Pancreas (tissue), 10 donors: ENCODE data around the gene GLB1L3. TPM values are rescaled to one million over a fixed set of nuclear protein-coding genes. Genes with fewer than 3 reads are reported as not detected.

Source experiments
- ATAC-seq, 4 donors: fragments of 200-7000 bp; cut with Tn5 transposase; one replicate each; pipeline versions ENCODE4 v1.8.0 to v1.9.1; 2020; ENCODE audit warnings: mild to moderate bottlenecking in 4 of 4, moderate library complexity in 4 of 4
- DNase-seq, 6 donors: peaks; one replicate each; pipeline ENCODE4 v3.0.0-alpha.2; 2020
- FAIRE-seq: peaks from 2 replicates; lab custom pipeline; 2012; peaks lifted over from hg19 to GRCh38; lab: Jason Lieb, UNC
- H3K27ac ChIP-seq, 4 donors: fragments of 200-600 bp; sonication (generic); 1 replicate in 3 of 4; 2 replicates in 1 of 4; pipeline versions ENCODE4 v1.5.0 to v1.8.0; 2020
- H3K27me3 ChIP-seq, 4 donors: fragments of 200-600 bp; one replicate each; pipeline ENCODE4 v1.8.0; 2021
- H3K36me3 ChIP-seq, 3 donors: fragments of 200-600 bp; sonication (generic) in 1 of 3; one replicate each; pipeline versions ENCODE4 v1.5.0 to v1.8.0; 2020 to 2021
- H3K4me1 ChIP-seq, 3 donors: fragments of 200-600 bp; one replicate each; pipeline ENCODE4 v1.8.0; 2021
- H3K4me3 ChIP-seq, 4 donors: fragments of 200-600 bp; sonication (generic) in 2 of 4; one replicate each; pipeline versions ENCODE4 v1.5.0 to v1.8.0; 2020 to 2021
- H3K9me3 ChIP-seq, 4 donors: fragments of 200-600 bp; one replicate each; pipeline ENCODE4 v1.8.0; 2021
- WGBS, 2 donors: extraction: QIAGEN DNeasy Blood & Tissue Kit; methylation state at CpG; one replicate each; pipeline ENCODE4 v1.1.7; 2013; 5-methylcytosine and 5-hydroxymethylcytosine counted together
- intact Hi-C, 3 donors: fragments of 100-400 bp; cut with DNase I; formaldehyde crosslinking; loops; one replicate each; pipeline versions ENCODE4 v1.11.1 to v1.14.2; 2022
- polyA plus RNA-seq, 2 donors: library from polyadenylated mRNA; stranded (reverse); fragments of 200-250 nt; gene quantifications; one replicate each; pipeline ENCODE4 v1.2.3, GENCODE V29; 2013
- total RNA-seq, 6 donors: library from RNA; stranded (reverse); fragmentation: NEBNext Ultra II Directional in 4 of 6; extraction: Animal tissue kit (Norgen Biotek cat#: 25700) in 4 of 6; gene quantifications; one replicate each; pipeline versions ENCODE4 v1.2.1 to v1.2.4, GENCODE V29; 2021 to 2023
- TF ChIP-seq, protein P1 (sequence below), 4 donors: fragments of 200-600 bp; sonication (generic) in 3 of 4; IDR thresholded peaks; one replicate each; pipeline versions ENCODE4 v1.5.0 to v1.8.0; 2021; ENCODE audit warnings: antibody characterized with exemption in 4 of 4
- donor health status: healthy with polysubstance abuse.
- donor health status: DM: no; HTN: no; CAD: no; lungs with moderate emphysema.
- donor health status: DM: no; HTN: no; CAD: no.
- donor health status: control.
- donor health status: control.
- donor health status: Bipolar disorder and iron deficiency.
- donor health status: DM: yes; HTN: yes; CAD: no.
- donor health status: DM: no; HTN: no; CAD: no.
- donor health status: DM: no; HTN: no; CAD: no.
- donor health status: DM: yes; HTN: yes; CAD: no.

GLB1L3 gene
- total and polyA plus RNA-seq, 8 donors: 0.12 to 0.38 (median 0.14) TPM; not detected in 4

DNA sequence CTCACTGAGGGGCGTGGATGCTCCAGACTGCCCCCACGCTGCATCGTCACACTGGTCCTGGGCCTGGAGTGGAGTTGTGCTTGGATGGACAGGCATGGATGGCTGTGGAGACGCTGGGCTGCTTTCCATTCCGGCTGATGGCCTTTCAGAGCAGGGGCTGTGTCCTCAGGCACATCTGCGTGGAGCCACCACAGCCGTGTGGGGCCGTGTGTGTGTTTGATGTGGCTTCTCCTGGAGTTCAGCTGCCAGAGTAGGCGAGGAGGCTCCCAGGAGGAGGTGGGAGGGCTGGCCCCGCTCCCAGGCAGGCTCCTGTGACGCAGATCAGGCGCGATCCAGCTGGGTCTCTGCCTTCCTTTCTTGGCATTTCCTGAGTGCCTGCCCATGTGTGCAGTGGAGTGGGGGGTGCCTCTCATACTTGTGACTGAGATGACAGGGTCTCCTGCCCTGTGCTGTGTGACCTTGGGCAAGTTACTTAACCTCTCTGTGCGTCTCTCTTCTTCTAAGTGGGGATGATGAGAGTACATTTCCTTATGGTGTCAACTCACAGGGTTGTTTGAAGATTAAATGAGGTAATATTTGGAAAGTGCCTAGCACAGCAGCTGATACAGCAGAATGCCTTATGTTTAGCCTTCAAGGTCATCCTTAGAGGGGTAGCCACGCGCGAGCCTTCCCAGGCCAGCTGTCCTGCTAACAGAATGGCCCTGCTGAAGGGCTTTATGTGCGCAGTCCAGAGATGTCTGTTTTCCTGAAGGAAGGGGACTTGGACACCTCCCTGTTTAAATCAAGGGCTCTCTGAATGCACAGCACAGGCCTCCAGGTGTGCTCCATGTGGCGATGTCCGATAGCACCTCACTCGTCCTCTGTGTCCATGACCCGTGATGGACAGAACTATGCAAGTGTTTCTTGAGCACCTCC is 89.1 kb downstream of the GLB1L3 start:
- no peaks in the 10 kb centered on the region for H3K27me3 ChIP-seq
- intact Hi-C loops: no loop called here
- FAIRE-seq (no peak), DNase-seq (peak in 1 of 6 donors; percentile 48), ATAC-seq (no peak)
- no peaks in the 10 kb centered on the region for H3K4me1 ChIP-seq
- no peak overlapping the region for H3K4me3 ChIP-seq
- no peak overlapping the region for H3K27ac ChIP-seq
- H3K36me3 ChIP-seq: no peaks in the 10 kb centered on the region
- H3K9me3 ChIP-seq: no peaks in the 10 kb centered on the region
- TF ChIP-seq, protein P1, sequence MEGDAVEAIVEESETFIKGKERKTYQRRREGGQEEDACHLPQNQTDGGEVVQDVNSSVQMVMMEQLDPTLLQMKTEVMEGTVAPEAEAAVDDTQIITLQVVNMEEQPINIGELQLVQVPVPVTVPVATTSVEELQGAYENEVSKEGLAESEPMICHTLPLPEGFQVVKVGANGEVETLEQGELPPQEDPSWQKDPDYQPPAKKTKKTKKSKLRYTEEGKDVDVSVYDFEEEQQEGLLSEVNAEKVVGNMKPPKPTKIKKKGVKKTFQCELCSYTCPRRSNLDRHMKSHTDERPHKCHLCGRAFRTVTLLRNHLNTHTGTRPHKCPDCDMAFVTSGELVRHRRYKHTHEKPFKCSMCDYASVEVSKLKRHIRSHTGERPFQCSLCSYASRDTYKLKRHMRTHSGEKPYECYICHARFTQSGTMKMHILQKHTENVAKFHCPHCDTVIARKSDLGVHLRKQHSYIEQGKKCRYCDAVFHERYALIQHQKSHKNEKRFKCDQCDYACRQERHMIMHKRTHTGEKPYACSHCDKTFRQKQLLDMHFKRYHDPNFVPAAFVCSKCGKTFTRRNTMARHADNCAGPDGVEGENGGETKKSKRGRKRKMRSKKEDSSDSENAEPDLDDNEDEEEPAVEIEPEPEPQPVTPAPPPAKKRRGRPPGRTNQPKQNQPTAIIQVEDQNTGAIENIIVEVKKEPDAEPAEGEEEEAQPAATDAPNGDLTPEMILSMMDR (IDR thresholded peaks at IDR 0.05): no peak
- WGBS, 2 donors: 79 to 80% methylated on average over 22 of the region's 22 CpGs

DNA sequence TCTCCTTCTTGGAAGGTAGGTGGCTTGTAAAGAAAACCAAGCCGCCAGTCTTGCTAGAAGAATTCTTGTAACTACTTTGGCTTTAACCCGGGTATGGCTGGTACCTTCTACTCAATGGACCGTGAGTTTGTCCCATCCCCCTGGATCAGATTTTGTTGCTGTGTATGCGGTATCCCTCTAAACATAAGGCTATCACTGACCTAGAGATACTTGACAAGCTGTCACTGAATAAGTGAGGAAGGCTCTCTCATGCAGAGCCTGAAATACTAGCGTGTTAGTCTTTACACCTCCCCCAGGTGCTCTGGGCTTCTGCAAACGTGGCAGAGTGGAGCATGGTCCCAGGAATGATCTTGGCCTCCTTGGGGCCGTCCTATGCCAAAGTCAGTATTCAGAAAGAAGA is 90.1 kb downstream of the GLB1L3 start:
- no peaks in the 10 kb centered on the region for H3K4me1 ChIP-seq
- no peak overlapping the region for H3K4me3 ChIP-seq
- DNase-seq (no peak), FAIRE-seq (no peak), ATAC-seq (no peak)
- H3K36me3 ChIP-seq: no peaks in the 10 kb centered on the region
- no peaks in the 10 kb centered on the region for H3K27me3 ChIP-seq
- H3K9me3 ChIP-seq: no peaks in the 10 kb centered on the region
- 79 to 80% methylated on average over 7 of the region's 7 CpGs for WGBS, 2 donors
- no peak overlapping the region for H3K27ac ChIP-seq
- TF ChIP-seq, protein P1 (IDR thresholded peaks at IDR 0.05): no peak
- intact Hi-C loops: no loop called here

DNA sequence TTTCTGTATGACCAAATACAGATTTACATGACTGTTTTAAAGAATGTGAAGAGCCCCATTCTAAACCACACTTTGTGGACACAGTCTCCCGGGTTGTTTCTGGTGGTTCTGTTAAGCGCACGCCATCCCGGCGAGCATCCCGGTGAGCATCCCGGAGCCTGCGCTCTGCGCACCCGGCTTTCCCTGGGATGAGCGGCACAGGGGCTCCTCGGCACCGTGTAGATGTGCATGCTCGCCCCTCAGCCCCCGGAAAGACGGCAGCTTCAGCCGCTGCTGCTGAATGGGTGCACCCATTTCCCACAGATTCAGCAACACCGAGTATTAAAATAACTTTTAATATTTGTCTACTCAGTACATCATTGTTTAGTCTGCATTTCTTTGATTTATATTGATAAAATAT is 91.6 kb downstream of the GLB1L3 start:
- Histone ChIP-seq H3K27me3 (no peaks in the 10 kb centered on the region), H3K36me3 (no peaks in the 10 kb centered on the region), H3K27ac (no peak overlapping the region), H3K9me3 (no peaks in the 10 kb centered on the region), H3K4me3 (no peak overlapping the region), H3K4me1 (no peaks in the 10 kb centered on the region)
- intact Hi-C loops: no loop called here
- ATAC-seq: no peak
- peak in 2 of 6 donors; percentile 8 to 41 for DNase-seq
- TF ChIP-seq, protein P1 (IDR thresholded peaks at IDR 0.05): no peak
- 89 to 91% methylated on average over 18 of the region's 18 CpGs for WGBS, 2 donors
- no peak for FAIRE-seq

Other genes with a start within 250 kb of the GLB1L3 start
- 1 to 10 TPM; 1.7 to 9.6 (median 4.2) TPM for gene JAM3, start 207.3 kb upstream of the GLB1L3 start, total RNA-seq
- gene JAM3, start 207.3 kb upstream of the GLB1L3 start, polyA plus RNA-seq: 10 to 100 TPM in 1 of 2 donors, 1 to 10 TPM in 1; 3.0 to 11.0 TPM
- 1 to 10 TPM; 5.0 to 9.5 (median 6.9) TPM for gene NCAPD3, start 52.4 kb upstream of the GLB1L3 start, total RNA-seq
- gene NCAPD3, start 52.4 kb upstream of the GLB1L3 start, polyA plus RNA-seq: 1 to 10 TPM; 4.5 to 5.2 TPM
- gene VPS26B, start 51.7 kb upstream of the GLB1L3 start, total RNA-seq: 10 to 100 TPM; 21.6 to 30.1 (median 26.5) TPM
- gene VPS26B, start 51.7 kb upstream of the GLB1L3 start, polyA plus RNA-seq: 10 to 100 TPM; 18.1 to 30.3 TPM
- 10 to 100 TPM; 10.3 to 21.8 (median 14.6) TPM for gene THYN1, start 23.0 kb upstream of the GLB1L3 start, total RNA-seq
- gene THYN1, start 23.0 kb upstream of the GLB1L3 start, polyA plus RNA-seq: 10 to 100 TPM; 26.3 to 50.0 TPM
- 10 to 100 TPM; 15.9 to 22.2 (median 16.4) TPM for gene ACAD8, start 22.8 kb upstream of the GLB1L3 start, total RNA-seq
- gene ACAD8, start 22.8 kb upstream of the GLB1L3 start, polyA plus RNA-seq: 10 to 100 TPM; 32.7 to 38.5 TPM
- gene GLB1L2, start 55.6 kb downstream of the GLB1L3 start, total RNA-seq: 1 to 10 TPM; 4.2 to 8.5 (median 6.4) TPM
- gene GLB1L2, start 55.6 kb downstream of the GLB1L3 start, polyA plus RNA-seq: 10 to 100 TPM in 1 of 2 donors, 1 to 10 TPM in 1; 6.9 to 10.1 TPM
- under 1 TPM; 0.08 to 0.34 (median 0.14) TPM for gene B3GAT1, start 135.9 kb downstream of the GLB1L3 start, total RNA-seq
- 1 to 10 TPM in 1 of 2 donors, under 1 TPM in 1; 0.49 to 1.3 TPM for gene B3GAT1, start 135.9 kb downstream of the GLB1L3 start, polyA plus RNA-seq